OCI-M2 (cell line): Measurements from ENCODE around the gene GABRR3.
A peak's percentile ranks its signal among the peaks of the same experiment; 100 is the strongest.

ENCODE experiments used
- DNase-seq: peaks from one replicate; lab custom pipeline; 2025; ENCODE audit not compliant: unreplicated experiment; lab: John Stamatoyannopoulos, UW

Gene GABRR3

DNA sequence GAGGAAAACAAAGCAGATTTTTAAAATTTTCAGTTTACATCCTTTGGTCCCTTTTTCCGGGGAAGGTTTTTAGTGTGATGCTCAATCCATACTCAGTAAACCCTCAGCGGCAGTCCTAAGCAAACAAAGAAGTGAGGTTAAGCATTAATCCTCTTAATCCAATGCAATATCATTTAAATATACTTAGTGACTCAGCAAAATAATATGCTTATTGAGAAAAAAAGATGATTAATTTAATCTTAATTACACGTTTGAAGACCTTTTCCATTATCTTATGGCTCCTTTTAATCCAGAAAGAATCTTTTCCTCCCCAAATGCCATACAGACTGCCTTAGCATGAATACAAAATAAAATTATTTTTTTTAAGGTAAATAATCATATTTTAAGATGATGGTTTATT, at the start of gene GABRR3:
Gene GABRR3 (minus strand): TSS at position 108 of the 400 bp plus-strand sequence. CDS start 328 bp downstream, outside the sequence.
- DNase-seq: no peak

DNA sequence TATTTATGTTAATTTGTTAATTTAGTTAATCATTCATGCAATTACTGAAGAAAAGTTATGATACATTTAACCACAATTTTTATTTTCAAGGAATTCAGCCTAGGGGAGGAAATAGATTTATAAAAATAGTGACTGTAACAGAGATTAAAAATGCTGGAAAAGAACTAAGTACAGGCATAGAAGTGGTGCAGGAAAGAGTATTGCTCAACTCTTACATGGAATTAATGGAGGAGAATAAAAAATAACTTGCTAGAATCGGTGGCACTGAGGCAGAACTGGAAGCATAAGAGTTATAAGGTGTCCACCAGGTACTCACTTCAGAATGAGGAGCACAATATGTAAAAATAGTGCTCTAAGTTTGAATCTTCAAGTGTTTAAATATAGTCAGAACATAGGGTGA, 38.4 kb upstream of the GABRR3 start:
- no peak for DNase-seq

DNA sequence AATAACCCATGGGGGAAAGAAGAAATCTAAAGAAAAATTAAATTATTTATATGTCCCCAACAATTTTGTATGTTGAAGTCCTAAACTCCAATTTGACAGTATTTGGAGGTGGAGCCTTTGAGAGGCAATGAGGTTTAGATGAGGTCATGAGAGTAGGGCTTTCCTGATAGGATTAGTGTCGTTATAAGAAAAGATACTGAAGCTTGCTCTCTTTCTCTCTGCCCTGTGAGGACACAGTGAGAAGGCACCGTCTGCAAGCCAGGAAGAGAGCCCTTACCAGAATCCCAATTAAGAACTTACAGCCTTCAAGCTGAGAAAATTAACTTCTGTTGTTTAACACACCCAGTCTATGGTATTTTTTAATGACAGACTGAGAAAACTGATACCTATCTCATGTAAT, 35.7 kb upstream of the GABRR3 start:
- no peak for DNase-seq

DNA sequence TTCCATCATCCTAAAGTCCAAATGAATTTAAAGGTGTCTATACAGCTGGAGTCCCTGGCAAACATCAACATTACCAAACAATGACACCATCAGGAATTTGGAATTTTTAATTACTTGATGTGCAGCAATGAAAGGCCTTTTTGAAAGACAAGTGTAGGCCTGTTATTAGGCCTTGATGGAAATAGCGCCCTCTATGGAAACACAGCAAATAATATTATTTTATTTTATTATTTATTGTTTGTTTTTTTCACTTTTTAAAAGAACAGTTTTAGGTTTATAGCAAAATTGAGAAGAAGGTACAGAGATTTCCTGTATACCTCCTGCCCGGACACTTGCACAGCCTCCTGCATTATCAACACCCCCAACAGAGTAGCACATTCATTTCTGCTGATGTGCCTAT, 33.7 kb upstream of the GABRR3 start:
- DNase-seq: no peak

DNA sequence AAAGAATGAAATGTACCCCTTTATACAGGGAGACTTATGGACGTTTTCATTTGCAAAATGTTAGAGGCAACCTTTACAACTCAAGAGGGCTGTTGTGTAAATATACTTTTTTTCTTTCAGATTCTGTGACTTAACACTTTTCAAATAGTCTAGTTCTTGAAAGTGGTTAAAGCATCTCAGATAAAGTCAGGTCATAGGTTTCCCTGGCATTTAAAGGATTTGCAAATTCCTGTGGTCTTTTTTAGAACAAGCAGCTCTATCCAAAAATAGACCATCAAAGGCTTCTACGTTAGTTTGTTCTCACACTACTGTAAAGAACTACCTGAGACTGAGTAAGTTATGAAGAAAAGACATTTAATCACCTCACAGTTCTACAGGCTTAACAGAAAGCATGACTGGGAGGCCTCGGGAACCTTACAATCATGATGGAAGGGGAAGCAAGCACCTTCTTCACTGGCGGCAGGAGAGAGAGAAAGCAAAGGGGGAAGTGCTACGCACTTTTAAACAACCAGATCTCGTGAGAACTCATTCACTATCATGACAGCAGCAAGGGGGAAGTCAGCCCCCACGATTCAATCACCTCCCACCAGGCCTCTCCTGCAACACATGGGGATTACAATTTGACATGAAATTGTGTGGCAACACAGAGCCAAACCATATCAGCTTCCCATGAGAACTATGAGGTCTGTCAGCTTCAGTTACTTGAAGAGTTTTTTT, 23.3 kb upstream of the GABRR3 start:
- DNase-seq: no peak

DNA sequence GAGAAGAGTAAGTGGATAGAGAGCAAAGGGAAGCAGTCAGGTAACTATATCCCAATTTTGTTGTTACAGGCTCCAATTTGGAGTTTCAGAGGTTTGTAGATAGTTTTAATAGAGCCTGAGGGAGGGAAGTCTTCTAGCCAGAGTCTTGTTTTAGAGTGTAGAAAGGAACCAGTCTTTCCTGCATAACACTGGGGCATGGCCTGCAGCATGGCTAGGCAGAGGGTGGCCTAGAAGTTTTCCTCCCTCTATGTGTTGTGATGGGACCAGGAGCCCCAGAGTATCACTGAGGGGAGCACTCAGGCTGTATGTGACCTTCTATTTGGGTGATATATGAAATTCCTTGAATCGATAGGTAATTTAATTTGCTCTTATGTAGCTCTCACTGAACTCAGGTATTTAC, 22.5 kb upstream of the GABRR3 start:
- DNase-seq: no peak

DNA sequence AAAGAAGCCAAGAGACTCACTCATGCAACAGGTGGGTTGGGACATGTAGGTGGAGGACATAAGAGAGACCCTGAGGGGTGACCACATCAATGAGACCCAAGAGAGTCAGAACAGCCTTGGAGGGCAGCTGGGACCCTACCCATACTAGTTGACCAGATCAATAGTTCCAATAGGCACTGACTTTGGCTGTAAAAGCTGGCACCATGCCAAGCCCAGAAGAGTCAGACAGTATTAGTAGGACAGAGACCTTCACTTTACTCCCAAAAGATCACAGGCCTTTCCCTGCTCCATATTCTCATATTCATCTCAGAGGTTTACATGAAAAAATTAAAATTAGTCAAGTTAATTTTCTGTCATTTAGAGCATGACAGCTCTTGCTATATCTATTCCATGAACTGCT, 20.9 kb upstream of the GABRR3 start:
- no peak for DNase-seq

DNA sequence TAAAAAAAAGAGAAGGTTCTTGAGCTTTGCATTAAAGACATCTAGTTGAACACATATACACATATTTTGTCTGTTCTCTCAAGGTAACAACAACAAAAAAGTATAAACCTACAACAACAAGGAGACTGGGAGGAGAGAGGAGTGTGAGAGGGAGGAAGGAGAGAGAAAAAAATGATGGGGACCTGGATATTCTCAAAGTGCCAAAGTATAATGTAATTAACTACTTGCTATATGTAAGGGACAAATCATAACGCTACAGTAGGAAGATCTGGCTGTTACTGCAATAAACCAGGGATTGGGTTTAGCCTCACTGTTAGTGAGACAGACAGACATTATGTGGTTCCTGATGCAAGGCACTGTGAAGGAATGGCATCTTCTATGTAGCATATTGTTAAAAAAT, 14.2 kb upstream of the GABRR3 start:
- DNase-seq: no peak

DNA sequence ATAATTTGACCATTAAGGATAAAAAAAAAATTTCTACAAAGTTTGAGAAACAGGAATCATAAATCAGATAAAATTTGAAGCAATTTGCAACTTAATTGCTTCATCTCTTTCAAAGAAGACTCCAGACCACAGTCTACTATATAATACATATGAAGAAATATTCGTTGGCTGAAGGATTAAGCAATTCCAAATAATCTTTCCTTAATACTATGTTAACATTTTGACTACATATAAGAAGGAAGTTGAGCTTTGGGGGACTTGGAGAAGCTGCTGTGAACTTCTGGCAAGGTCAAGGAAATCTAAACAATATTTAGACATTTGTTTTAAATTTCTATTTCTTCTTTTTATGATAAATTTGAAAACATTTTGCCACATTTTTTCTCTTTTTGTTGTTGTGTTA, 13.5 kb upstream of the GABRR3 start:
- DNase-seq: no peak

DNA sequence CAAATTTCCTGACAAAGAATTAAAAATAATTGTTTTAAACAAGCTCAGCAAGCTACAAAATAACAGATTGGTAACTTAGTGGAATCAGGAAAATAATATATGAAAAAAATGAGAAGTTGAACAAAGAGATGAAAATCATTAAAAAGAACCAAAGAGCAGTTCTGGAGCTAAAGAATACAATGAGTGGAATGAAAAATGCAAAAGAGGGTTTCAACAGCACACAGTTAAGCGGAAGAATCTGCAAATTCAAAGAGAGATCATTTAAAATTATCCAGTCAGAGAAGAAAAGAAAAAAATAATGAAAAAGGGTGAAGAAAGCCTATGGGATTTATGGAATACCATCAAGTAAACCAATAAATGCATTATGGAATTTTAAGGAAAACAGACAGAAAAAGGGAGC, 6.2 kb upstream of the GABRR3 start:
- DNase-seq: no peak

DNA sequence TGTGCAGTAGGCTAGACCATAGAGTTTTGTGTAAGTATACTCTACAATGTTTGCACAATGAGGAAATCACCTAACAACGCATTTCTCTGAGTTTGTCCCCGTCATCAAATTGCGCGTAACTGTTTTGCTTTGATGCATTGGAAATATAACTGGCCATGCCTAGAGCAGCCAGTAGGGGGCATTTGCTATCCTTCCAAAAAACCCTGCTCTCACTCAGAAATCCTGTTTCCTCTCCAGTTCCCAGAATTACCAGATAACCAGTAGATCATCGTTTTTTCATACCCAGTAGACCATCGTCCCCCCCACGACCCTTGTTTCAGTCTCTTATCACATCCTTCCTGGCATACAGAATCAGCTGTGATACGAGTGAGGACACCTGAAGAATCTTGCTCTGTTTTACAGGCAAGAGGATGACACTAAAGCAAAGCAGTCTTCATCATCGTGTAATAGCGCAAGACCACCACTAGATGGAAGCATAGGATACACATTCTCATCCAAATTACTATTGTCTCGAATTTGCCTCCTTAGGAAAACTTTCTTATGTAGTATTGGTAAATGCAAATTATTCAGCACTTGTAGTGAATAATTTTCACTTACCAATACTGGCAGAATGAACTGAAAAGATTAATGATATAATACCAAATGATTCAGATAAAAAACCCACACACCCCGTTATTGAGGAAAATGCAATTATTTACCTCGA, 4.4 kb upstream of the GABRR3 start:
- DNase-seq: peak; percentile 80

DNA sequence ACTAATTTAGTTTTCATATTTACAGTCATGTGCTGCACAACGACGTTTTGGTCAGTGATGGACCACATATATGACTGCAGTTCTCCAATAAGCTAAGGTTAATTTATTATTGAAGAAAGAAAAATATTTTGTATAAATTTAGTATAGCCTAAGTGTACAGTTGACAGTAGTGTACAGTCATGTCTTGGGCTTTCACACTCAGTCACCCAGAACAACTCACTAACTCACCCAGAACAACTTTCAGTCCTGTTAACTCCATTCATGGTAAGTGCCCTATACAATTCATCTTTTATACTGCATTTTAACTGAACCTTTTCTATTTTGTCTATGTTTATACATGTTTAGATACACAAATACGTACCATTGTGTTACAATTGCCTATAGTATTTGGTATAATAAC, 3.8 kb upstream of the GABRR3 start:
- no peak for DNase-seq

DNA sequence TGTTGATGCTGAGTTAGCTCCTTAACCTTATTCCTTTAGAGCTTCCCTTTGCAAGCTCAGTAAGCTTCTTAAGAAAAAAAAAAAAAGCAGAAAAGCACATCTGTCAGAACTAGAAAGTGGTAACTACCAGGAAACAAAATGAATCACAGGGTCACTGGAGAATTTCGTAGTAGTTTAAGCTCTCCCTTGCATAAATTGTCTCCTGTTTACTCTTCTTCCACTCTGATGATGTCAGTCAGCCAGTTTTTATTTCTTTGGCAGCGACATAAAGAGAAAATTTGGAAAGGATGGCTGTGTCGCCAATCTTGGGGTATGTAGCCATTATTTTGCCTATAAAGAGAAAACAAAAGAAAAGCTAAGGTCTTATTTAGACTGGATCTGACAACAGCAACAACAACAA, 3.2 kb upstream of the GABRR3 start:
- no peak for DNase-seq

DNA sequence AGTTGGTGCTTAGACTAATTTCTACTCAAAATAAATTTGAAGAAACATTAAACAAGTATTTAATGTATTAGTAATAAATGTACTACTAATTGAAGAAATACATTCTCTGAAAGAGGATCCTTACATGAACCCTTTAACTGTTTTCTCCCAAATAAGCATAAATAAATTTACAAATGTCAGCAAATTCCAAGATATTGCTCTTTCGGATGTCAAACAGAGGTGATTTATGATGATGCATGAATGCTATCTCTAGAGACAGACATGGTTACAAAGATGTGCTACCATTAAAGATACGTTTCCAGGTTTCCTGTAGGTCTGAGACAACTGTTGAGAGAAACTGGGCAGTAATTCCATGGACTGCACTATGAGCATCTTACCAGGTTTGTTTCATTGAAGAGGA, 629 bp downstream of the GABRR3 start:
- DNase-seq: no peak

DNA sequence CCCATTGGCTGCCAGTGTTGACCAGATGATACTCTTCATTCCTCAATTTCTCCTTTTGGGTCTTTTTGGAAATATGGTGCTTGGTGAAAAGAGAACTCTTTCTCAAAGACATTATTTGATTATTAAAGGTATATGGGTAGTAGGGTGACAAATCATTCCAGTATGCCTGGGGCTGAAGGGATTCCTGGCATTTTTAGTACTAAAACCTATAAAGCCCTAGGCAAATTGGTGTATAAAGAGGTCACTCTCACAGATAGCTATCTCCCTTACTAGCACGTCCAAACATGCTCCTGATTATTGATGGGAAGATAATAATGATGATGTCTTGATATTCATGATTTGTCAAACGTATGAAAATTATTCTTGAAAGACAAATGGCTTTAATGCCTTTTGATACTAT, 1.1 kb downstream of the GABRR3 start:
- no peak for DNase-seq

DNA sequence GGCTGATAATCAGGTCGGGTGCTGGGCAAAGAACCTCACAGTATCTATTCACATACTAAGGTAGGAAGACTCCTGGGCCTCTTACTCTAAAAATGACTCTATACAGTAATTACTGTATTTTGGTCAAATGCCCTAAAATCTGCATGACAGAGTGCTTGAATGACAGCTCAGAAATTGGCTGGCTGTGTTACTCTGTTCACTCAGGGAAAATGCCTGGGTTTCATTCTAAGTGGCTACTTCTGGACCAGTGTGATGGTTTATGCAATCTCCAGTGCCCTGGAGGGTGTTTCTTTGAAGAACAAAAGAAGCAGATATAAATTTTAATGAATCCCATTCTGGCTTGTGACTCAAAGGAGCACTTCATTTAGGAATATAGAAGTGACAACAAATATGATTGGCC, 2.2 kb downstream of the GABRR3 start:
- no peak for DNase-seq

DNA sequence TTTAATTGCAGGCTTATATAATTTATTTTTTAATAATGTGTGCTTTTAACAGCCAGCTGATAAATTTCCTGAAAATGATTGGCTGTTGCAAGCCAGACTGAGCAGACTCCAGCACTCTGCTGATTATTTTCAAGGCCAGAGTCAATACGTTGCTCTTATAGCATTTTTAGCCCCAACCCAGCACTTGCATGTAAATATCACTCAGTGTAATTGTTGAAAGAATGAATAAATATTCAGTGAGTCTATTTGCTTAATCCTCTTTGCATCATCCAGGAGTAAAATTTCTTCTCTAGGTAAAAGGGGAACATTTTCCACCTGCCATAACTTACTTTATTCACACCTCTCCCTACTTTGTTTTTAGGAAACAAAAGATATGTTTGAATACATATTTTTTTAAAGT, 2.9 kb downstream of the GABRR3 start:
- no peak for DNase-seq

DNA sequence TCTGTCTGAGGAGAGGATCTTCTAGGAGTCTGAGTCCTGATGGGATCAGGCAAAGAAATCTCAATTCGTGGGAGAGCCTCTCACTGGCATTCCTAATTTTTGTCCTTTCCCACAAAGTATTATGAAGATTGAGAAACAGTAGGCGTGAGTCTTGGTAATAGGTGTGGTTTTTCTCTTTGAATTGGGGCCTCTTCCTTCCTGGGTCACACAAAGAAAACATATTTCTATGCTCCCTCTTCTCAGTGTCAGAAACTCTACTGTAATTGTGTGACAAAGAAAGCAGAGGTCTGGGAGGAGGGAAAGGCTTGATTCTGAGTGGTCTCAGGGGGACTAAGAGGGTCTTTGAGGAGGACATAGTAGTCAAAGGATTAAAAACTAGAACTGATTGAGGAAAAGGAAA, 6.0 kb downstream of the GABRR3 start:
- no peak for DNase-seq

DNA sequence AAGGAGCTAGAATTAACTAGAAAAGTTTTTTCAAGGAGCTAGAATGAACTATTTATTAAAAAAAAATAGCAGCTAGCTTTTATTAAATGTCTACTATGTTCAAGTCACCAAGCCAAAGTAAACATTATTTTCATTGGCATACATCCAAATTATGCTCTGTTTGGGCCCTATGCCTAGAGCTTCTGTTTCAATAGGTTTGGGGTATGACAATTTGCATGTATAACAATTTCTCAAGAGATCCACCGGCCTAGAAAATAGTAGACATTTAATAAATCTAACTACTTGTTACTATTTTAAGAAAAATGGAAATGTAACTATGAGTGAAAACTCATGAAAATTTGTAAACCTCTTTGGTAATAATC, 8.0 kb downstream of the GABRR3 start:
- no peak for DNase-seq

DNA sequence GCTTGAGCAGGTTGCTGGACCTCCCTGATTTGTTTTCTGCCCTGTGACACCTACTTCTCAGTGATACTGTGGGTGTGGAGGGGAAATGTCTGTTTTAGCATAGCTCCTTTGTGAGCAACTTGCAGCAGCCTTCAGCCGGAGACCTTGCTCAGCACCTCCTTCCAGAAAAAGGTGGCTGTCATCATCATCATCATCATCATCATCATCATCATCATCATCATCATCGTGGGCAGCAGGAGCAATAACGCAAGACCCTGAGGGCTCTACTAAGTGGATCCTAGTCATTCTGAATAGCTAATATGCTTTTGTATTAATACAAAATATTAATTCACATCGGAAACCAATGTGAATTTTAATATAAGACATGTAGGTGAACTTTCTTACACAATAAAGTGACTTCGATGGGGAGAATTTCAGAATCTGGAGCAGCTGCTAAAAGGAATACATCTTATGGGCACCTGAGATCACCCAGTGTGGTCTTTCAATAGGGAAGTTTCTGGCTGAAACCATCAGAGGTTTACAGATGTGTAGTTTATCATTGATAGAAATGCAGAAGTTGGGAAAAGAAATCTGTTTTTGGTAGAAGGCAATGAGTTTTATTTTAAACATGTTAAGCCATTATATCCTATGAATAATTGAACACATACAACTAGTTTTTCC, 8.6 kb downstream of the GABRR3 start:
- DNase-seq: no peak

DNA sequence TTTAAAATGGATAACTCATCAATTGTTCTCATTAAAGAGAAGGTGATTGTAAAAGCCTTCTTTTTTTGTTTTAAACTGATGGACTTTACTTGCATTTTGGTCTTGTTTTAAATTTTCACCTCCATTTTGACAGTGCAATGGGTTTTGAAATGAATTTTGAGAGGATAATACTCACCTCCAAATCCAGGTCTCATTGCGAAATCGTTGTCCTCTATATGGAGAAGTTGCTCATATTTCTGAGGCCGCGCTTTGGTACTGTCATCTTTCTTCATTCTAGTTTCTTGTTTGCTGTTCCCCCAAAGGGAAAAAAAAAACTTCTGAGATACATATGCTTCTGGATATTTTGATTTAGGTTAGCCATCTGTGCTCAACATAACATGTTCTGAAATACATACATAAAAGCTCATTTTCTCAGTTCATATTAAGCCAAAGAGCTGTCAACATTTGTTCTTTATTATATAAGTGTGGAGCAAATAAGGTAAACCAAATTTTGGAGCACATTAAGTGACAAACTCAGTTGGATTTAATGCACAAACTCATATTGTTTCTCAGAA, 9.6 kb downstream of the GABRR3 start:
- DNase-seq: no peak
